ENCODE measurements around the gene SRPK2.

SRPK2 gene

DNA sequence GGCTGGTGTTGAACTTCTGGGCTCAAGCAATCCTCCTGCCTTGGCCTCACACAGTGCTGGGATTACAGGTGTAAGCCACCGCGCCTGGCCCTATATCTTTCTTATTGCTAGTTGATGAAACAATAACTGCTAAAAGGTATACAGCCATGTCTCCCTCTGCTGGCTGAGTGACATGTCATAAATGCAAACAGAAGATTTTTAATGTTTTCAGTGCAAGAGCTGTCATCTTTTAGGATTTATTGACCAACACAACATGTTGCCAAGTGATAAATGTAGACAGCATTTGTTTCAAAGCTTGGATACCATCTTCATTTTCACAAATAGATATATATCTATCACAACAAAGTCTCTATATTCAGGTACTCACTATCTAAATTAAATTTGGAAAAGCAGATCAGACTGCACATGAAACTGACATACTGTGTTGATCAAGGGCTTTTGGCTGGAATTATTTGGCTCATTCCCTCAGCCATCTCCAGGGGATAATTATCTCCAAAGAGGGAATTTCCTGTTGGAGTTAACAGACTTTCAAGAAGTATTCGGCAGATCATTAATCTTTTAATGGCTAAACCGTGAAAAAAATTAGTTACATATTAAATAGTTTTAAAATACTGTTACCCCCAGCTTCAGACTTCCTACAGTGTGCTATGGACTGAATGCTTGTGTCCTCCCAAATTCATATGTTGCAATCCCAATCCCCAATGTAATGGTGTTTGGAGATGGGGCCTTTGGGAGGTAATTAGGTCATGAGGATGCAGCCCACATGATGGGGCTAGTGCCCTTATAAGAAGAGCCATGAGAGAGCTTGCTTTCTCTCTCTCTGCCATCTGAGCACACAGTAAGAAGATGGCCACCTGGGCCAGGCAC, 41.3 kb upstream of the SRPK2 start (continued):
- TF ChIP-seq ZNF174 (tag by site-specific recombination; IDR thresholded peaks at IDR 0.05) (no peak), FEZF1 (tag by site-specific recombination; IDR thresholded peaks at IDR 0.05) (no peak), ZNF239 (tag by site-specific recombination; IDR thresholded peaks at IDR 0.05) (no peak), SP7 (tag by site-specific recombination; IDR thresholded peaks at IDR 0.05) (peak; percentile 52; the same call in 1 of the 2 replicates), GLIS1 (tag by site-specific recombination; IDR thresholded peaks at IDR 0.05) (no peak), ZNF350 (tag by site-specific recombination; IDR thresholded peaks at IDR 0.05) (no peak), ZNF560 (tag by site-specific recombination; IDR thresholded peaks at IDR 0.05; ENCODE audit: borderline replicate concordance) (no peak), ZNF335 (tag by site-specific recombination; conservative IDR thresholded peaks at IDR 0.05) (no peak), ZNF521 (tag by site-specific recombination; IDR thresholded peaks at IDR 0.05) (no peak), ZNF776 (tag by site-specific recombination; IDR thresholded peaks at IDR 0.05; ENCODE audit: borderline replicate concordance) (no peak), GFI1B (tag by site-specific recombination; IDR thresholded peaks at IDR 0.05) (no peak), ZNF600 (tag by site-specific recombination; IDR thresholded peaks at IDR 0.05) (no peak), KLF1 (tag by site-specific recombination; IDR thresholded peaks at IDR 0.05) (no peak), ZNF48 (tag by site-specific recombination; IDR thresholded peaks at IDR 0.05) (no peak), ZNF791 (tag by site-specific recombination; IDR thresholded peaks at IDR 0.05) (no peak), ZNF10 (tag by site-specific recombination; IDR thresholded peaks at IDR 0.05) (no peak), ZNF23 (tag by site-specific recombination; IDR thresholded peaks at IDR 0.05; ENCODE audit: borderline replicate concordance) (no peak)
- TF ChIP-seq, protein P1, sequence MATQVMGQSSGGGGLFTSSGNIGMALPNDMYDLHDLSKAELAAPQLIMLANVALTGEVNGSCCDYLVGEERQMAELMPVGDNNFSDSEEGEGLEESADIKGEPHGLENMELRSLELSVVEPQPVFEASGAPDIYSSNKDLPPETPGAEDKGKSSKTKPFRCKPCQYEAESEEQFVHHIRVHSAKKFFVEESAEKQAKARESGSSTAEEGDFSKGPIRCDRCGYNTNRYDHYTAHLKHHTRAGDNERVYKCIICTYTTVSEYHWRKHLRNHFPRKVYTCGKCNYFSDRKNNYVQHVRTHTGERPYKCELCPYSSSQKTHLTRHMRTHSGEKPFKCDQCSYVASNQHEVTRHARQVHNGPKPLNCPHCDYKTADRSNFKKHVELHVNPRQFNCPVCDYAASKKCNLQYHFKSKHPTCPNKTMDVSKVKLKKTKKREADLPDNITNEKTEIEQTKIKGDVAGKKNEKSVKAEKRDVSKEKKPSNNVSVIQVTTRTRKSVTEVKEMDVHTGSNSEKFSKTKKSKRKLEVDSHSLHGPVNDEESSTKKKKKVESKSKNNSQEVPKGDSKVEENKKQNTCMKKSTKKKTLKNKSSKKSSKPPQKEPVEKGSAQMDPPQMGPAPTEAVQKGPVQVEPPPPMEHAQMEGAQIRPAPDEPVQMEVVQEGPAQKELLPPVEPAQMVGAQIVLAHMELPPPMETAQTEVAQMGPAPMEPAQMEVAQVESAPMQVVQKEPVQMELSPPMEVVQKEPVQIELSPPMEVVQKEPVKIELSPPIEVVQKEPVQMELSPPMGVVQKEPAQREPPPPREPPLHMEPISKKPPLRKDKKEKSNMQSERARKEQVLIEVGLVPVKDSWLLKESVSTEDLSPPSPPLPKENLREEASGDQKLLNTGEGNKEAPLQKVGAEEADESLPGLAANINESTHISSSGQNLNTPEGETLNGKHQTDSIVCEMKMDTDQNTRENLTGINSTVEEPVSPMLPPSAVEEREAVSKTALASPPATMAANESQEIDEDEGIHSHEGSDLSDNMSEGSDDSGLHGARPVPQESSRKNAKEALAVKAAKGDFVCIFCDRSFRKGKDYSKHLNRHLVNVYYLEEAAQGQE (tag by site-specific recombination; IDR thresholded peaks at IDR 0.05): no peak
- TF ChIP-seq, protein P2, sequence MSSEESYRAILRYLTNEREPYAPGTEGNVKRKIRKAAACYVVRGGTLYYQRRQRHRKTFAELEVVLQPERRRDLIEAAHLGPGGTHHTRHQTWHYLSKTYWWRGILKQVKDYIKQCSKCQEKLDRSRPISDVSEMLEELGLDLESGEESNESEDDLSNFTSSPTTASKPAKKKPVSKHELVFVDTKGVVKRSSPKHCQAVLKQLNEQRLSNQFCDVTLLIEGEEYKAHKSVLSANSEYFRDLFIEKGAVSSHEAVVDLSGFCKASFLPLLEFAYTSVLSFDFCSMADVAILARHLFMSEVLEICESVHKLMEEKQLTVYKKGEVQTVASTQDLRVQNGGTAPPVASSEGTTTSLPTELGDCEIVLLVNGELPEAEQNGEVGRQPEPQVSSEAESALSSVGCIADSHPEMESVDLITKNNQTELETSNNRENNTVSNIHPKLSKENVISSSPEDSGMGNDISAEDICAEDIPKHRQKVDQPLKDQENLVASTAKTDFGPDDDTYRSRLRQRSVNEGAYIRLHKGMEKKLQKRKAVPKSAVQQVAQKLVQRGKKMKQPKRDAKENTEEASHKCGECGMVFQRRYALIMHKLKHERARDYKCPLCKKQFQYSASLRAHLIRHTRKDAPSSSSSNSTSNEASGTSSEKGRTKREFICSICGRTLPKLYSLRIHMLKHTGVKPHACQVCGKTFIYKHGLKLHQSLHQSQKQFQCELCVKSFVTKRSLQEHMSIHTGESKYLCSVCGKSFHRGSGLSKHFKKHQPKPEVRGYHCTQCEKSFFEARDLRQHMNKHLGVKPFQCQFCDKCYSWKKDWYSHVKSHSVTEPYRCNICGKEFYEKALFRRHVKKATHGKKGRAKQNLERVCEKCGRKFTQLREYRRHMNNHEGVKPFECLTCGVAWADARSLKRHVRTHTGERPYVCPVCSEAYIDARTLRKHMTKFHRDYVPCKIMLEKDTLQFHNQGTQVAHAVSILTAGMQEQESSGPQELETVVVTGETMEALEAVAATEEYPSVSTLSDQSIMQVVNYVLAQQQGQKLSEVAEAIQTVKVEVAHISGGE (tag by site-specific recombination; conservative IDR thresholded peaks at IDR 0.05; ENCODE audit: low read depth): no peak
- TF ChIP-seq, protein P3, sequence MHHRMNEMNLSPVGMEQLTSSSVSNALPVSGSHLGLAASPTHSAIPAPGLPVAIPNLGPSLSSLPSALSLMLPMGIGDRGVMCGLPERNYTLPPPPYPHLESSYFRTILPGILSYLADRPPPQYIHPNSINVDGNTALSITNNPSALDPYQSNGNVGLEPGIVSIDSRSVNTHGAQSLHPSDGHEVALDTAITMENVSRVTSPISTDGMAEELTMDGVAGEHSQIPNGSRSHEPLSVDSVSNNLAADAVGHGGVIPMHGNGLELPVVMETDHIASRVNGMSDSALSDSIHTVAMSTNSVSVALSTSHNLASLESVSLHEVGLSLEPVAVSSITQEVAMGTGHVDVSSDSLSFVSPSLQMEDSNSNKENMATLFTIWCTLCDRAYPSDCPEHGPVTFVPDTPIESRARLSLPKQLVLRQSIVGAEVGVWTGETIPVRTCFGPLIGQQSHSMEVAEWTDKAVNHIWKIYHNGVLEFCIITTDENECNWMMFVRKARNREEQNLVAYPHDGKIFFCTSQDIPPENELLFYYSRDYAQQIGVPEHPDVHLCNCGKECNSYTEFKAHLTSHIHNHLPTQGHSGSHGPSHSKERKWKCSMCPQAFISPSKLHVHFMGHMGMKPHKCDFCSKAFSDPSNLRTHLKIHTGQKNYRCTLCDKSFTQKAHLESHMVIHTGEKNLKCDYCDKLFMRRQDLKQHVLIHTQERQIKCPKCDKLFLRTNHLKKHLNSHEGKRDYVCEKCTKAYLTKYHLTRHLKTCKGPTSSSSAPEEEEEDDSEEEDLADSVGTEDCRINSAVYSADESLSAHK (tag by site-specific recombination; IDR thresholded peaks at IDR 0.05): peak; percentile 64
- TF ChIP-seq, protein P4, sequence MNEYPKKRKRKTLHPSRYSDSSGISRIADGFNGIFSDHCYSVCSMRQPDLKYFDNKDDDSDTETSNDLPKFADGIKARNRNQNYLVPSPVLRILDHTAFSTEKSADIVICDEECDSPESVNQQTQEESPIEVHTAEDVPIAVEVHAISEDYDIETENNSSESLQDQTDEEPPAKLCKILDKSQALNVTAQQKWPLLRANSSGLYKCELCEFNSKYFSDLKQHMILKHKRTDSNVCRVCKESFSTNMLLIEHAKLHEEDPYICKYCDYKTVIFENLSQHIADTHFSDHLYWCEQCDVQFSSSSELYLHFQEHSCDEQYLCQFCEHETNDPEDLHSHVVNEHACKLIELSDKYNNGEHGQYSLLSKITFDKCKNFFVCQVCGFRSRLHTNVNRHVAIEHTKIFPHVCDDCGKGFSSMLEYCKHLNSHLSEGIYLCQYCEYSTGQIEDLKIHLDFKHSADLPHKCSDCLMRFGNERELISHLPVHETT (tag by site-specific recombination; IDR thresholded peaks at IDR 0.05): no peak
- TF ChIP-seq, protein P5, sequence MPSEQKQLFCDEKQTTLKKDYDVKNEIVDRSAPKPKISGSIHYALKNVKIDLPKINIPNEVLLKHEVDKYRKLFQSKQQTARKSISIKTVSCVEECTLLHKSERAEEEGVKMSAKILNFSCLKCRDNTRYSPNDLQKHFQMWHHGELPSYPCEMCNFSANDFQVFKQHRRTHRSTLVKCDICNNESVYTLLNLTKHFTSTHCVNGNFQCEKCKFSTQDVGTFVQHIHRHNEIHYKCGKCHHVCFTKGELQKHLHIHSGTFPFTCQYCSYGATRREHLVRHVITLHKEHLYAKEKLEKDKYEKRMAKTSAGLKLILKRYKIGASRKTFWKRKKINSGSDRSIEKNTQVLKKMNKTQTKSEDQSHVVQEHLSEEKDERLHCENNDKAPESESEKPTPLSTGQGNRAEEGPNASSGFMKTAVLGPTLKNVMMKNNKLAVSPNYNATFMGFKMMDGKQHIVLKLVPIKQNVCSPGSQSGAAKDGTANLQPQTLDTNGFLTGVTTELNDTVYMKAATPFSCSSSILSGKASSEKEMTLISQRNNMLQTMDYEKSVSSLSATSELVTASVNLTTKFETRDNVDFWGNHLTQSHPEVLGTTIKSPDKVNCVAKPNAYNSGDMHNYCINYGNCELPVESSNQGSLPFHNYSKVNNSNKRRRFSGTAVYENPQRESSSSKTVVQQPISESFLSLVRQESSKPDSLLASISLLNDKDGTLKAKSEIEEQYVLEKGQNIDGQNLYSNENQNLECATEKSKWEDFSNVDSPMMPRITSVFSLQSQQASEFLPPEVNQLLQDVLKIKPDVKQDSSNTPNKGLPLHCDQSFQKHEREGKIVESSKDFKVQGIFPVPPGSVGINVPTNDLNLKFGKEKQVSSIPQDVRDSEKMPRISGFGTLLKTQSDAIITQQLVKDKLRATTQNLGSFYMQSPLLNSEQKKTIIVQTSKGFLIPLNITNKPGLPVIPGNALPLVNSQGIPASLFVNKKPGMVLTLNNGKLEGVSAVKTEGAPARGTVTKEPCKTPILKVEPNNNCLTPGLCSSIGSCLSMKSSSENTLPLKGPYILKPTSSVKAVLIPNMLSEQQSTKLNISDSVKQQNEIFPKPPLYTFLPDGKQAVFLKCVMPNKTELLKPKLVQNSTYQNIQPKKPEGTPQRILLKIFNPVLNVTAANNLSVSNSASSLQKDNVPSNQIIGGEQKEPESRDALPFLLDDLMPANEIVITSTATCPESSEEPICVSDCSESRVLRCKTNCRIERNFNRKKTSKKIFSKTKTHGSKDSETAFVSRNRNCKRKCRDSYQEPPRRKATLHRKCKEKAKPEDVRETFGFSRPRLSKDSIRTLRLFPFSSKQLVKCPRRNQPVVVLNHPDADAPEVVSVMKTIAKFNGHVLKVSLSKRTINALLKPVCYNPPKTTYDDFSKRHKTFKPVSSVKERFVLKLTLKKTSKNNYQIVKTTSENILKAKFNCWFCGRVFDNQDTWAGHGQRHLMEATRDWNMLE (tag by site-specific recombination; conservative IDR thresholded peaks at IDR 0.05; ENCODE audit: low read depth): no peak

Measured in HEK293 (cell line).